Measurements from ENCODE around the gene PCDH9.

The PCDH9 gene

GRCh38 chr13:67146523-67147130, 83.5 kb downstream of the PCDH9 start:
- no peak for TF ChIP-seq CTCF (IDR thresholded peaks at IDR 0.05; ENCODE audit: borderline replicate concordance, control extremely low read depth, extremely low read depth, insufficient read depth, missing control alignments)
- DNase-seq (ENCODE audit: low spot score) = no peak
- in situ Hi-C loops (cut with MboI; ENCODE audit: low sequenced_read_pairs, unreplicated experiment) = no loop called here

GRCh38 chr13:67145950-67146349, 84.2 kb downstream of the PCDH9 start:
- no peak for DNase-seq (ENCODE audit: low spot score)
- TF ChIP-seq CTCF (IDR thresholded peaks at IDR 0.05; ENCODE audit: borderline replicate concordance, control extremely low read depth, extremely low read depth, insufficient read depth, missing control alignments) = no peak
- in situ Hi-C loops (cut with MboI; ENCODE audit: low sequenced_read_pairs, unreplicated experiment) = no loop called here

GRCh38 chr13:67143544-67144115, 86.5 kb downstream of the PCDH9 start:
- in situ Hi-C loops (cut with MboI; ENCODE audit: low sequenced_read_pairs, unreplicated experiment) = no loop called here
- TF ChIP-seq CTCF (IDR thresholded peaks at IDR 0.05; ENCODE audit: borderline replicate concordance, control extremely low read depth, extremely low read depth, insufficient read depth, missing control alignments) = no peak
- DNase-seq (ENCODE audit: low spot score) = no peak

GRCh38 chr13:67140006-67140405, 90.1 kb downstream of the PCDH9 start:
- in situ Hi-C loops (cut with MboI; ENCODE audit: low sequenced_read_pairs, unreplicated experiment) = no loop called here
- no peak for DNase-seq (ENCODE audit: low spot score)

GRCh38 chr13:67139551-67139950, 90.6 kb downstream of the PCDH9 start:
- in situ Hi-C loops (cut with MboI; ENCODE audit: low sequenced_read_pairs, unreplicated experiment) = no loop called here
- DNase-seq (ENCODE audit: low spot score) = no peak
- TF ChIP-seq CTCF (IDR thresholded peaks at IDR 0.05; ENCODE audit: borderline replicate concordance, control extremely low read depth, extremely low read depth, insufficient read depth, missing control alignments) = no peak

More at GRCh38 chr13:67140006-67140405, 90.1 kb downstream of the PCDH9 start:
- no peak for TF ChIP-seq CTCF (IDR thresholded peaks at IDR 0.05; ENCODE audit: borderline replicate concordance, control extremely low read depth, extremely low read depth, insufficient read depth, missing control alignments)

- DNase-seq (ENCODE audit: low spot score) = no peak
- no peak for TF ChIP-seq CTCF (IDR thresholded peaks at IDR 0.05; ENCODE audit: borderline replicate concordance, control extremely low read depth, extremely low read depth, insufficient read depth, missing control alignments)
- in situ Hi-C loops (cut with MboI; ENCODE audit: low sequenced_read_pairs, unreplicated experiment) = no loop called here
Observed at GRCh38 chr13:67138970-67139369, 91.2 kb downstream of the PCDH9 start.

Data from GM13976 (cell line).